Measurements from ENCODE around the gene ZNF609.

Gene ZNF609

DNA sequence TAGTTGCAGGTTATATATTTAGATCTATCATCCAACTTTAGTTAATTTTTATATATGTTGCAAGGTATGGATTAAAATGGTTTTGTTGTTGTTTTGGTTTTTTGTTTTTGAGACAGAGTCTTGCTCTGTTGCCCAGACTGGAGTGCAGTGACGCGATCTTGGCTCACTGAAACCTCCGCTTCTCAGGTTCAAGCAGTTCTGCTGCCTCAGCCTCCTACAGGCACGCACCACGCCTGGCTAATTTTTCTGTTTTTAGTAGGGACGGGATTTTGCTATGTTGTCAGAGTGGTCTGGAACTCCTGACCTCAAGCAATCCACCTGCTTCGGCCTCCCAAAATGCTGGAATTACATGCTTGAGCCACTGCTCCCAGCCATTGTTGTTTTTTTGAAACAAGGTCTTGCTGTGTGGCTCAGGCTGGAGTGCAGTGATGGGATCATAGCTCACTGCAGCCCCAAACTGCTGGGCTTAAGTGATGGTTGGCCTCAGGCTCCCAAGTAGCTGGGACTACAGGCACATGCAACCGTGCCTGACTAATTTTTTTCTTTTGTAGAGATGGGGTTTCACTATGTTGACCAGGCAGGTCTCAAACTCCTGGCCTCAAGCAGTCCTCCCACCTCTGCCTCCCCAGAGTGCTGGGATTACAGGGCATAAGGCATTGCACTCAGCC lies 92.0 kb downstream of the ZNF609 start:
- no peaks in the 10 kb centered on the region for H3K9me3 ChIP-seq (ENCODE audit: low read length)
- no peaks in the 10 kb centered on the region for H3K27me3 ChIP-seq (ENCODE audit: control insufficient read depth in 1 of 2, insufficient read depth in 2 of 2, low read length in 2 of 2)
- no peak overlapping the region for H3K4me3 ChIP-seq (ENCODE audit: low read depth in 1 of 2, low read length in 2 of 2)
- H3K9ac ChIP-seq (ENCODE audit: low read length): no peak overlapping the region
- peaks cover 10% of the 10 kb centered on the region for H3K4me1 ChIP-seq (ENCODE audit: insufficient read depth, low read length)
- no peaks in the 10 kb centered on the region for H3K36me3 ChIP-seq (ENCODE audit: insufficient read depth, low read length)
- H3K27ac ChIP-seq (ENCODE audit: low read depth, low read length): no peak overlapping the region

DNA sequence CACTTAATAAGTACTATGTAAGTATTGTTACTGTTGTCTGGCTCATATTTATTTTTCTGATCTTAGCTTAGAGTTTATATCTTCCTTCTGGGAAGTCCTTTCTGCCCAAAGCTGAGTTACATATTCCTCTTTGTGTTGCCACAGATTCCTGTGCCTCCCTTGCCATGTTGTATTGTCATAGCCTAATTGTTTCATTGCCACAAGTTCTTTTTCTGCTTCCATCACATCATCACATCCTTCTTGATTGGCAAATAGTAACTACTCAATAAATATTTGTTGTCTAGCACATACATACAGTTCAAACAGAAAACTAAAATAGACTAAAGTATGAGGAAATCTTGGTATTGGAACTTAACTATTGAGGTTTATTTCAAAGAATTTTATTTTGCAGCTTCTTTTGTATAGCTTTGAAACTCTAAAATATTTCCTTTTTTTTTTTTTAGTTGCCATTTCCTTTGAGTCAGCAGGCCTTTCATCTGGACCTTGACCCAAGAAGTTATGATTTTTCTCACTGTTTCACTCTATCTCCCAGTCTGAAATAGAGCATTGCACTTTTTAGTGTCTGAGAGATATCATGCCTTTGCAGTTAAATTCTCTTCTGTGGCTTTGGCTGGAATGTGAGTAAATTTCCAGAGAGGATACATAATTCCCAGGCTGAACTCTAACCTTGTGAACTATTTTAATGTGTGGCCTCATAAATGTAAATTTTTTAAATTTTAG lies 98.2 kb downstream of the ZNF609 start:
- Histone ChIP-seq H3K27me3 (ENCODE audit: control insufficient read depth in 1 of 2, insufficient read depth in 2 of 2, low read length in 2 of 2) (no peaks in the 10 kb centered on the region), H3K4me3 (ENCODE audit: low read depth in 1 of 2, low read length in 2 of 2) (no peak overlapping the region), H3K27ac (ENCODE audit: low read depth, low read length) (no peak overlapping the region), H3K9me3 (ENCODE audit: low read length) (no peaks in the 10 kb centered on the region), H3K4me1 (ENCODE audit: insufficient read depth, low read length) (no peaks in the 10 kb centered on the region), H3K36me3 (ENCODE audit: insufficient read depth, low read length) (no peaks in the 10 kb centered on the region), H3K9ac (ENCODE audit: low read length) (no peak overlapping the region)

DNA sequence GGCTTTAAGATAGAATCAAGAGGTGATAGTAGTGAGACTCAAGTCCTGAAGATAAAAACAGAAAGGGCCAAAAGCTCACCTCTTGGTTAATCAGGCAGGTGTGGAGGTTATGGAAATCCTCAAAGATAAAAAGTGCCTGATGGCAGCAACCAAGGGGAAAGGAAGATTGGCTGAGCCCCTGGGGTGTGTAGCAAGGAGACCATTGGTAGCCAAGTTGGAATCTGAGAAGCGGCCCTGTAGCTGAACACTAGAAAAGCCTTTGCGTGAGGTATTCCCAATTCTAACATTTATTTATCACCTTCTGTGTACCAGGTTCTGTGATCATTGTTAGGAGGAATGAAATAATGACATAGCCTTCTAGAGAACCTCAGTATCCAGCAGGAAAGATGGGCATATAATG lies 98.9 kb downstream of the ZNF609 start:
- Histone ChIP-seq H3K9ac (ENCODE audit: low read length) (no peak overlapping the region), H3K4me1 (ENCODE audit: insufficient read depth, low read length) (no peaks in the 10 kb centered on the region), H3K36me3 (ENCODE audit: insufficient read depth, low read length) (no peaks in the 10 kb centered on the region), H3K27ac (ENCODE audit: low read depth, low read length) (no peak overlapping the region), H3K27me3 (ENCODE audit: control insufficient read depth in 1 of 2, insufficient read depth in 2 of 2, low read length in 2 of 2) (no peaks in the 10 kb centered on the region), H3K4me3 (ENCODE audit: low read depth in 1 of 2, low read length in 2 of 2) (no peak overlapping the region), H3K9me3 (ENCODE audit: low read length) (no peaks in the 10 kb centered on the region)

DNA sequence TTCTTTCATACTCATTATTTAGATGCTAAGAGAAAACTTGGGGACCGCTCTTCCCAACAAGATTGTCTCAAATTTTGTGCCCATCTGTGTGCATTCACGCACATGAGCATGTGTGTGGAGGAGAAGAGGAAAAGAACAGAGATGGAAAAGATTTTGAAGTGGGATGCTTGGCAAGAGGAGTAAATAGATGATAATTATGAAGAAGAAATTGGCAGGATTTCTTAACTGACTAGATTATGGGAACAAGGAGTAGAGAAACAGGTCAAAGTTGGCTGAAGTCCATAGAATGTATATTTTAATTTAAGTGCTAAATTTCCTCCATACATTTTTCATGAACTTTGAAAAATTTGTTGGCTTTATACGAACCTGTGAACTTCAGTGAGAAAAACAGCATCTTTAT lies 100.1 kb downstream of the ZNF609 start:
- no peak overlapping the region for H3K27ac ChIP-seq (ENCODE audit: low read depth, low read length)
- no peak overlapping the region for H3K4me3 ChIP-seq (ENCODE audit: low read depth in 1 of 2, low read length in 2 of 2)
- no peaks in the 10 kb centered on the region for H3K27me3 ChIP-seq (ENCODE audit: control insufficient read depth in 1 of 2, insufficient read depth in 2 of 2, low read length in 2 of 2)
- H3K36me3 ChIP-seq (ENCODE audit: insufficient read depth, low read length): no peaks in the 10 kb centered on the region
- no peak overlapping the region for H3K9ac ChIP-seq (ENCODE audit: low read length)
- no peaks in the 10 kb centered on the region for H3K9me3 ChIP-seq (ENCODE audit: low read length)
- H3K4me1 ChIP-seq (ENCODE audit: insufficient read depth, low read length): no peaks in the 10 kb centered on the region

DNA sequence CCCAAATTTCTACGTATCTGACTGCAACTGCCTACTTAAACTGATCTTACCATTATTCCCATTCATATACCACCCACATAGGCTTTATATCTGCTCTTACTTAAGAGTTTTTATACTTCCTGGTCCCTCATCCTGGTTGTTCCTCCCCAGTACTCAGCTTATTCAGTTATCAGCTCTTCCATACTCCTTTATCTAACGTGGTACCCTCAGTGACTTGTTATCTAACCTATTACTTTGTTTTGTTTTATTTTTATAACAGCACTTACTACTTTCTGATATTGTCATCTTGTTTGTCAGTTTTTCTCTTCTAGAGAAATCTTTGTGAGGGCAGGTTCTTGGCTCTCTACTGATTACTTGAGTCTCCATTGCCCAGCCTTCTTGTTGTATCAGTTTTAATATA lies 100.6 kb downstream of the ZNF609 start:
- no peak overlapping the region for H3K4me3 ChIP-seq (ENCODE audit: low read depth in 1 of 2, low read length in 2 of 2)
- H3K9me3 ChIP-seq (ENCODE audit: low read length): no peaks in the 10 kb centered on the region
- no peaks in the 10 kb centered on the region for H3K36me3 ChIP-seq (ENCODE audit: insufficient read depth, low read length)
- no peak overlapping the region for H3K27ac ChIP-seq (ENCODE audit: low read depth, low read length)
- H3K27me3 ChIP-seq (ENCODE audit: control insufficient read depth in 1 of 2, insufficient read depth in 2 of 2, low read length in 2 of 2): no peaks in the 10 kb centered on the region
- H3K9ac ChIP-seq (ENCODE audit: low read length): no peak overlapping the region
- H3K4me1 ChIP-seq (ENCODE audit: insufficient read depth, low read length): no peaks in the 10 kb centered on the region

DNA sequence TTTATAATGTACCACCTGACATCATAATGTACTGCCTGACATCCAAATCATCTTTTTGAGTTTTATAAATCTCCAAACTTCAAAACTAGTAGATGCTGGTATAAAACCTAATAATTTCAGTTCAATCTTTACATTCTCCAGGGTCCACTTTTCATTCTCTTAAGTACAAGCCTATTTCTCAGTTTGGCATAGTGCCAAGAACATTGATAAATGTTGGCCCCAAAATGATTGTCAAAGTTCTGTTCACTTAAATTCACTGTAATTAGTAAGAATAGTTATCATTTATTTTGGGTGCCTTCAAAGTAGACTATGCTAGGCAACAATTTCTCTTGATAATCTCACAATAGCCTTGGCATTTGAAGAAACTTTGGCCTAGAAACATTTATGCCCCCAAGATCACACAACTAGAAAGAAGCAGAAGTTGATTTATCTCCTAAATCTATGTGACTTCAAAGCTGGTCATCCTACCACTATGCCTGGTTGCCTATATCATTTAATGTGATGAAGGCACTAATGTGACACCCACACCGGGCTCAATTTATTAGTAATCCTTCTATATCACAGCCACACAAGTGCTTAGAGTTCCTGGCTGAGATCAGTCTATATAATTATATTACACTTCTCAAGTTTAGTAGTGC lies 101.7 kb downstream of the ZNF609 start:
- Histone ChIP-seq H3K9me3 (ENCODE audit: low read length) (no peaks in the 10 kb centered on the region), H3K27ac (ENCODE audit: low read depth, low read length) (no peak overlapping the region), H3K36me3 (ENCODE audit: insufficient read depth, low read length) (no peaks in the 10 kb centered on the region), H3K27me3 (ENCODE audit: control insufficient read depth in 1 of 2, insufficient read depth in 2 of 2, low read length in 2 of 2) (no peaks in the 10 kb centered on the region), H3K4me1 (ENCODE audit: insufficient read depth, low read length) (no peaks in the 10 kb centered on the region), H3K9ac (ENCODE audit: low read length) (no peak overlapping the region), H3K4me3 (ENCODE audit: low read depth in 1 of 2, low read length in 2 of 2) (no peak overlapping the region)

DNA sequence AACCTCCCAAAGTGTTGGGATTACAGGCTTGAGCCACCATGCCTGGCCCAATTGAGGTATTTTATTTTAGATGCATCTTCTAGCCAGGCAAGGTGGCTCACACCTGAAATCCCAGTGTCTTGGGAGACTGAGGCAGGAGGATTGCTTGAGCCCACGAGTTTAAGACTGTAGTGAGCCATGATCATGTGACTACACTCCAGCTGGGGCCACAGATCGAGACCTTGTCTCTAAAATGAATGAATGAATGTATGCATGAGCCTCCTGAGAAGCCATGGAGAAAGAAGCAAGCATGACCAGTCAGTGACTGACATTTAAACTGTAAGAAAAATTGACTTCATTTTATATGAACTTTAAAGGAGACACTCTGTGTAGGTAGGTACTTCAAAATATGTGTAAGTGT lies 105.7 kb downstream of the ZNF609 start:
- no peak overlapping the region for H3K9ac ChIP-seq (ENCODE audit: low read length)
- no peak overlapping the region for H3K27ac ChIP-seq (ENCODE audit: low read depth, low read length)
- H3K9me3 ChIP-seq (ENCODE audit: low read length): no peaks in the 10 kb centered on the region
- H3K36me3 ChIP-seq (ENCODE audit: insufficient read depth, low read length): no peaks in the 10 kb centered on the region
- peaks cover 9% of the 10 kb centered on the region for H3K4me1 ChIP-seq (ENCODE audit: insufficient read depth, low read length)
- H3K27me3 ChIP-seq (ENCODE audit: control insufficient read depth in 1 of 2, insufficient read depth in 2 of 2, low read length in 2 of 2): no peaks in the 10 kb centered on the region
- H3K4me3 ChIP-seq (ENCODE audit: low read depth in 1 of 2, low read length in 2 of 2): no peak overlapping the region

DNA sequence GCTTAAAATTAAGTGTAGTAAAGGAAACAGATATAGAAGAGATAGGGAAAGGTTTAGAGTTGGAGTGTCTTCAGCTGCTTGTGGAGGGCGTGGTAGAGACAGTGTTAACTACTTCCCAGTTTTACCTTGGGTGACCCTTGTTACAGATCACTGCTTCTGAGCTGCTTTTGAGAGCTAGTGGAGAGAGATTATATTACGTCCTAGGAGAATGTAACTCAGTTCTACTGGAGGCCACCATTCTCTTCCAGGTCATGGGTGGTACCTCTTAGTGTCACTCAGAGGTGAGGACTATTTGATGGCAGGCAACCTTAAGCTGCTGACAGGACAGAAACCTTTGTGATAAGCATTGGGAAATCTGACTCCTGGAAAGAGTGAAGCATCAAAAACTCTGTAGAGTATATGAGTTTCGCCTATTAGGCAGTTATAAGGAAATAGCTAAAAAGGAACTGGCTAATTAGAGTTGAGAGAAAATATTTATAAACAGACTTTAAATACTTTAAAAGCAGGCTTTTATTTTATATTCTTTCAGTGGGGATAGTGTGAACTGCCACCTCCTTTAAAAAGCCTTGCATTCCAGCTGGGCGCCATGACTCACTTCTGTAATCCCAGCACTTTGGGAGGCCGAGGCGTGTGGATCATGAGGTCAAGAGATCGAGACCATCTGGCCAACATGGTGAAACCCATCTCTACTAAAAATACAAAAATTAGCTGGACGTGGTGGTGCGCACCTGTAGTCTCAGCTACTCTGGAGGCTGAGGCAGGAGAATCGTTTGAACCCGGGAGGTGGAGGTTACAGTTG lies 106.5 kb downstream of the ZNF609 start:
- H3K4me3 ChIP-seq (ENCODE audit: low read depth in 1 of 2, low read length in 2 of 2): no peak overlapping the region
- no peaks in the 10 kb centered on the region for H3K36me3 ChIP-seq (ENCODE audit: insufficient read depth, low read length)
- peaks cover 12% of the 10 kb centered on the region for H3K4me1 ChIP-seq (ENCODE audit: insufficient read depth, low read length)
- no peaks in the 10 kb centered on the region for H3K9me3 ChIP-seq (ENCODE audit: low read length)
- H3K27me3 ChIP-seq (ENCODE audit: control insufficient read depth in 1 of 2, insufficient read depth in 2 of 2, low read length in 2 of 2): no peaks in the 10 kb centered on the region
- H3K9ac ChIP-seq (ENCODE audit: low read length): no peak overlapping the region
- H3K27ac ChIP-seq (ENCODE audit: low read depth, low read length): no peak overlapping the region

DNA sequence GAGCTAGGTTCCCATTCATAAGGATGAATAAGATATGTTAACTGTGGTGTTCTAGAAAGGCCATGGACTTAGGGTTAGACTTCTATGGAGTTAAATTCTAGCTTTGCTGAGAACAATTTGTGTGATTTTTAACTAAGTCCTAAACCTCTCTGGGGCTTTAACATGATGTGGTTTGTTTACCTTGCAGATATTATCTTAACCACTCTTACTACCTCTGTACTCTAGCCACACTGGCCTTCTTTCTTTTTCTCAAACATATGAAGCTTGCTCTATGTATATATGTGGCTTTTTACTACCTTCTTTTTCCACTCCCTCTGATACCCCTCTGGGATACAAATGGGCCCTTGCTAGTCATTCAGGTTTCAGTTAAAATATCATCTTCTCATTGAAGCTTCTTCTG lies 108.4 kb downstream of the ZNF609 start:
- no peaks in the 10 kb centered on the region for H3K9me3 ChIP-seq (ENCODE audit: low read length)
- H3K4me3 ChIP-seq (ENCODE audit: low read depth in 1 of 2, low read length in 2 of 2): no peak overlapping the region
- H3K4me1 ChIP-seq (ENCODE audit: insufficient read depth, low read length): peaks cover 13% of the 10 kb centered on the region
- H3K27ac ChIP-seq (ENCODE audit: low read depth, low read length): no peak overlapping the region
- no peaks in the 10 kb centered on the region for H3K36me3 ChIP-seq (ENCODE audit: insufficient read depth, low read length)
- no peak overlapping the region for H3K9ac ChIP-seq (ENCODE audit: low read length)
- no peaks in the 10 kb centered on the region for H3K27me3 ChIP-seq (ENCODE audit: control insufficient read depth in 1 of 2, insufficient read depth in 2 of 2, low read length in 2 of 2)

DNA sequence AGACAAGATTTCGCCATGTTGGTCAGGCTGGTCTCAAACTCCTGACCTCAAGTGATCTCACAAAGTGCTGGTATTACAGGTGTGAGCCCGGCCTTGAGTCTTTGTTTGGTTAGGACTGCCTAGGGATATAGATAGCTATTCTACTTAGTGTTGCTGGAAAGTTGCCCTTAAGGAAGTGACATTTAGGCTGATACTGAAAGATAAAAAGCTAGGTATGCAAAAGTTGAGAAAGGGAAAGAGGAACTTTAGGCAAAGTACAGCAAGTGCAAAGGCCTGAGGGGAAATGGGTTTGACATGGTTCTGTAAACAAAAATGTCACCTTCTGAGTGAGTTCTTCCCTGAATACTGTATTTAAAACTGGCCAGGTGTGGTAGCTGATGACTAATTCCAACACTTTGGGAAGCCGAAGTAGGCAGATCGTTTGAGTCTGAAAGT lies 111.5 kb downstream of the ZNF609 start:
- Histone ChIP-seq H3K27ac (ENCODE audit: low read depth, low read length) (no peak overlapping the region), H3K27me3 (ENCODE audit: control insufficient read depth in 1 of 2, insufficient read depth in 2 of 2, low read length in 2 of 2) (no peaks in the 10 kb centered on the region), H3K9ac (ENCODE audit: low read length) (no peak overlapping the region)

DNA sequence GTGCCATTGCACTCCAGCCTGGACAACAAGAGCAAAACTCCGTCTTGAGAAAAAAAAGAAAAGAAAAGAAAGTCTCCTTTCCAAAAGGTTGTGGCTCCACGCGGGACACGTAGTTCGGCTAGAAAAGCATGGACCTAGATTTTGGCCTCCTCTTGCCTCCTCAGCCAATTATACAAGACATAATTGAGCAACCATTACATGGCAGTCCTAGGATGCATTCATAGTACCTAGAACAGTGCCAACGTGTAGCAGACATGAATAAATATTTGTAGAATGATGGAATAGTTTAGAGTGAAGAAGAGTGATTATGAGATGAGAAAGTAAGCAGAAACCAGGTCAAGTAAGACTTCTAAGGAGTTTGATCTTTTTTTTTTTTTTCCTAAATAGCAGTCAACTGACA lies 112.5 kb downstream of the ZNF609 start:
- Histone ChIP-seq H3K9me3 (ENCODE audit: low read length) (no peaks in the 10 kb centered on the region), H3K4me3 (ENCODE audit: low read depth in 1 of 2, low read length in 2 of 2) (no peak overlapping the region), H3K4me1 (ENCODE audit: insufficient read depth, low read length) (peaks cover 22% of the 10 kb centered on the region), H3K27ac (ENCODE audit: low read depth, low read length) (no peak overlapping the region), H3K27me3 (ENCODE audit: control insufficient read depth in 1 of 2, insufficient read depth in 2 of 2, low read length in 2 of 2) (no peaks in the 10 kb centered on the region), H3K36me3 (ENCODE audit: insufficient read depth, low read length) (no peaks in the 10 kb centered on the region), H3K9ac (ENCODE audit: low read length) (no peak overlapping the region)

More for the DNA sequence above, 111.5 kb downstream of the ZNF609 start:
- Histone ChIP-seq H3K4me3 (ENCODE audit: low read depth in 1 of 2, low read length in 2 of 2) (no peak overlapping the region), H3K36me3 (ENCODE audit: insufficient read depth, low read length) (no peaks in the 10 kb centered on the region), H3K4me1 (ENCODE audit: insufficient read depth, low read length) (peaks cover 22% of the 10 kb centered on the region), H3K9me3 (ENCODE audit: low read length) (no peaks in the 10 kb centered on the region)

All from muscle layer of colon (tissue), 2 donors.